Measurements from ENCODE around the gene DNLZ.
A peak's percentile ranks its signal among the peaks of the same experiment; 100 is the strongest.
"Not testable (repeated sequence)": the region's sequence is repeated elsewhere in the genome, so short reads cannot be mapped to it uniquely, and the experiment has no call there.

DNLZ gene

GRCh38 chr9:136359774-136360718 is 3.5 kb downstream of the DNLZ start:
- DNase-seq (ENCODE audit: low spot score), result no peak

GRCh38 chr9:136358888-136359287 is 4.7 kb downstream of the DNLZ start:
- DNase-seq (ENCODE audit: low spot score), result no peak

GRCh38 chr9:136358016-136358415 is 5.5 kb downstream of the DNLZ start:
- no peak for DNase-seq (ENCODE audit: low spot score)

GRCh38 chr9:136357202-136357725 is 6.3 kb downstream of the DNLZ start:
- DNase-seq (ENCODE audit: low spot score), result no peak

GRCh38 chr9:136355616-136356557 is 7.7 kb downstream of the DNLZ start:
- DNase-seq (ENCODE audit: low spot score), result no peak

DNA sequence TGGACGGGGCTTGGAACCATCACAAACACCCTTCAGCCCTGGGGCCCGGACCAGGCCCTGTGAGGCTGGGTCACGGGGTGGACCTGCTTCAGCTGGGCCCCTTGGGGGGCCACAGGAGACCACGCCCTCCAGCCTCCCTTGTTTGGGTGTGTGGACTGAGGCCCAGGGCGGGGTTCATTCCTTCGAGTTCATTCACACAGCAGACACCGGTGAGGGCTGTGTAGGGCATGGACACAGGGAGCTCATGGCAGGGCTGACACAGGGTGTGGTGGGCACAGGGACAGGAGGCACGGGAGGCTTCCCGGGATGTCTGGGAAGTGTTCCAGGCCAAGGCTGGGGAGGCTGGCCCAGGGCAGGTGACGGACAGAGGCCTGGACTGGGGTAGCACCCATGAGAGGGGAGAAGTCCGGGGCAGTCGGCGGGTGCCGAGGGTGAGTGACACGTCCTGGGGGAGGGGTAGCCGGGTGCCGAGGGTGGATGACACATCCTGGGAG is 8.9 kb downstream of the DNLZ start:
- DNase-seq (ENCODE audit: low spot score), result no peak

DNA sequence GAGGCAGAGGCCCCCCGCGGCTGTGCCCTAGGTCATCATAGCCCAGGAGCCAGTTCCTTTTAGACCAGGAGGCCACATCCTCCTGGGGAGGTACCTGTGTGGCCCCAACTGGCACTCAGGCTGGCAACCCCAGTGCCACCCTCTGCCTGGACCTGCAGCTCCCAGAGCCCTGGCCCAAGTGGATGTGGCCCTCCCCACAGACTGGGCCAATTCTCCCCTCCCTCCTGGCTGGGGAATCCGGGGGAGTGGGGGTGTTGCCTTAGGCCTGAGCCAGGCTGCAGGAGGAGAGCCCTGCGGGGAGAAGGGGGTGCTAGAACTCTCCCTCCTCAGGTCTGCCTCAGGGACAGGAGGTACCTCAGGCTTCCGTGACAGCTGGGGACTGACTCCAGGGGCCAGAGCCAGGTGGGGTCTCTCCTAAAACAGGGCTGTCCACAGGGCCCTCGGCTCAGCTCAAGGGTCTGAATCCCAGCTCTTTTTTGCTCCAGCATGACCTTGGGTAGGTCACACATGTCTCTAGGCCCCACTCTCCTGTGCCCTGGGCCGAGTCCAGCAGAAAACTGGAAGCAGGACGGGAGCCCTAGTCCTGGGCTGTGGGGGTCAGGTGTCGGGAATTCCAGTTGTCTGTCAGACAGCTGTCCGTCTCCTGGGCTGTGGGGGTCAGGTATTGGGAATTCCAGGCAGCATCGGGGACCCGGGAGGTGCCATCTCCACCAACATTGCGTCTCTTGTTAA is 9.6 kb downstream of the DNLZ start:
- no peak for DNase-seq (ENCODE audit: low spot score)

- no peak for DNase-seq (ENCODE audit: low spot score)
These were observed 10.5 kb downstream of the DNLZ start for GRCh38 chr9:136353088-136353487.

- no peak for DNase-seq (ENCODE audit: low spot score)
These were observed 10.9 kb downstream of the DNLZ start for GRCh38 chr9:136352682-136353081.

GRCh38 chr9:136351868-136352267 is 11.7 kb downstream of the DNLZ start:
- not testable (repeated sequence) for DNase-seq (ENCODE audit: low spot score)

DNA sequence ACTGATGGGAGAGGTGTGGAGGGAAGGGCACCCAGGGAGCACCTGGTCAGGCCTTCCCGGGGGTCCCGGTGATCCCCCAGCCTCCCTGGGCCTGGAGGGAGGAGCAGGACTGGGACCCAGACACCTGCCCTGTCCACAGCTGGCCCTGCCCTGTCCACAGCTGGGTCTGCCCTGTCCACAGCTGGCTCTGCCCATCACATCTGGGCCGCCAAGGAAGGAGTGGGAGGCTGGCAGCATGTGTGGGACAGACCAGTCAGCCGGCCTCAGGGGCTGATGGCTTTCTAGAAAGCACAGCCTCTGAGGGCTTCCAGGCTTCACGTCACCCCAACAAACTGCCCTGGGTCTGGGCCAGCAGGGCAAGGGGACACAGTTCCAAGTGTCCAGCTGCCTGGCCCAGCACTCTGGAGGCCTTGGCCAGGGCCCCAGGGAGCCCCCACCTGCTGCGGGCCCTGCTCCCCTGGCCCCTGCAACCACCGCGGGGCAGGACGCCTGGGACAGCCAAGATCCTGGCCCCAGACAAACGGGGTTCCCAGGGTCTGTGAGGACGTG is 12.2 kb downstream of the DNLZ start:
- DNase-seq (ENCODE audit: low spot score), result no peak

DNA sequence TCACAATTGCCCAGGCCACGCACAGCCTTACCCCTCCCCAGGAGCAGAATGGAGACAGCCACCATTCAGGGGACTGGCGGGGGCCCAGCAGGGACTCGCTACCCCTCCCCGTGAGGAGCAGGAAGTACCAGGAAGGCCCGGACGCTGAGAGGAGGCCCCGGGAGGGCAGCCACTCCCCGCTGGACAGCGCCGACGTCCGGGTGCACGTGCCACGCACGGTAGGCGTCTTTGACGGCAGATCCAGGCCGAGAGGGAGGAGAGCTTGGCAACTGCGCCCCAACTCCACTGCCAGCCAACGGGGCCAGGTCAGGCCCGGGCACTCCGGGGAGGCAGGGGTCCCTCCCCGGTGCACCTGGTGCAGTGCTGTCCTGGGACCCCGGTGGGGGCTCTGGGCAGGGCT is 14.0 kb downstream of the DNLZ start:
- no peak for DNase-seq (ENCODE audit: low spot score)

GRCh38 chr9:136348691-136349090 is 14.9 kb downstream of the DNLZ start:
- DNase-seq (ENCODE audit: low spot score), result no peak

- DNase-seq (ENCODE audit: low spot score), result no peak
These were observed 15.9 kb downstream of the DNLZ start for GRCh38 chr9:136347472-136348256.

DNA sequence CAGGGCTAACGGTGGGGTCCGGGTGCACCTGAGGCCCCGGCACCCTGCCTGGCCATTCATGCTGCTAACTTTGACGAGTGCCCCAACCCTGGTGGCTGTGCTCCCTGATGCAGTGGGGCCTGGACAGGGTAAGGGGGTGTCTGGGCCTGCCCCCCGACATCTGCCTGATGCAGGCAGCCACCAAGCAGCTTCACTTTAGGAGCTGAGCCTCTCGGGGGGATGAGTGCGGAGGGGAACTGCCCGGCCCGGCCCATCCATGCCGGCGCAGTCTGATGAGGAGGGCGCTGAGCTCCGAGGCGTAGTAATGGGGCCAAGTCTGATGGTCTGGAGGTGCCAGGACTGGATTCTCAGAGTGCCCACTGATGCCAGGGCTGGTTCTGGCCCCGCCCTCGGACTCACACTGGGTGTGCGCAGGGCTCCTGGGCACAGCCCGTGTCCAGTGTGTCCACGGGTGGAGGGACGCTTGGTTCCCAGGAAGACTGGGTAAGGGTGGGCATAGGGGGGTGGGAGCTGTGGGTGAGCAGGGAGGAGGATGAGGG is 16.5 kb downstream of the DNLZ start:
- no peak for DNase-seq (ENCODE audit: low spot score)

GRCh38 chr9:136346157-136346481 is 17.4 kb downstream of the DNLZ start:
- DNase-seq (ENCODE audit: low spot score), result no peak

- peak; percentile 95 for DNase-seq (ENCODE audit: low spot score)
These were observed 18.0 kb downstream of the DNLZ start for GRCh38 chr9:136345281-136346156.

- no peak for DNase-seq (ENCODE audit: low spot score)
These were observed 18.8 kb downstream of the DNLZ start for GRCh38 chr9:136344544-136345280.

DNA sequence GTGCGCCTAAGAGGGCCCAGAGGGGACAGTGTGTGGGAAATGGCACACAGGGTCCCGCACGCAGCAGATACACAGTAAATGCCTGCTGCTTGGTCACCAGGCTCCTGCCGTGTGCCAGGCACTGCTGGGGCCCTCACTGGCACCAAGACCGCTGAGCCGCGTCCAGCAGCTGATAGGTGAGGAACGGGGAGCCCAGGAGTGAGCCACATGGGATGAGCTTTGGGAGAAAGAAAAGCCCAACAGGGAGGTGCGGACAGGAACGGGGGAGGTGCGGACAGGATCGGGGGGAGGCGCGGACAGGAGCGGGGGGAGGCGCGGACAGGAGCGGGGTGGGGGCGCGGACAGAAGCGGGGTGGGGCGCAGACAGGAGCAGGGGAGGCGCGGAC is 19.7 kb downstream of the DNLZ start:
- no peak for DNase-seq (ENCODE audit: low spot score)

Data from globus pallidus (tissue), 1 donor.